BLaER1 treated with 17β-estradiol and CSF1 and Interleukin-3, amounts not matched to agents 10 nM and 100 nM (cell line): ENCODE results near the gene EFS.

Experiments used
- H3K27ac ChIP-seq, 11 experiments: shearing (Covaris generic); formaldehyde crosslinking; 2 replicates each; pipeline ENCODE4 v1.8.1; 2022
- H3K27me3 ChIP-seq, 11 experiments: shearing (Covaris generic); formaldehyde crosslinking; 2 replicates each; pipeline ENCODE4 v1.8.1; 2022
- H3K36me3 ChIP-seq, 11 experiments: shearing (Covaris generic); formaldehyde crosslinking; 2 replicates each; pipeline ENCODE4 v1.8.1; 2022
- H3K4me1 ChIP-seq, 10 experiments: shearing (Covaris generic); formaldehyde crosslinking; 2 replicates each; pipeline ENCODE4 v1.8.1; 2022
- H3K4me2 ChIP-seq, 11 experiments: shearing (Covaris generic); formaldehyde crosslinking; 2 replicates each; pipeline ENCODE4 v1.8.1; 2022
- H3K4me3 ChIP-seq, 10 experiments: shearing (Covaris generic); formaldehyde crosslinking; 2 replicates each; pipeline ENCODE4 v1.8.1; 2022
- H3K9ac ChIP-seq, 11 experiments: shearing (Covaris generic); formaldehyde crosslinking; 2 replicates each; pipeline ENCODE4 v1.8.1; 2022
- H3K9me3 ChIP-seq, 11 experiments: shearing (Covaris generic); formaldehyde crosslinking; replicated peaks in 1 of 11; 2 replicates each; pipeline ENCODE4 v1.8.1; 2022
- H4K20me1 ChIP-seq, 11 experiments: shearing (Covaris generic); formaldehyde crosslinking; 2 replicates each; pipeline ENCODE4 v1.8.1; 2022
- Cebpa-rat ChIP-seq, 11 experiments: shearing (Covaris generic); IDR thresholded peaks; 2 replicates each; pipeline ENCODE4 v1.8.1; 2022

The EFS gene, protein sequence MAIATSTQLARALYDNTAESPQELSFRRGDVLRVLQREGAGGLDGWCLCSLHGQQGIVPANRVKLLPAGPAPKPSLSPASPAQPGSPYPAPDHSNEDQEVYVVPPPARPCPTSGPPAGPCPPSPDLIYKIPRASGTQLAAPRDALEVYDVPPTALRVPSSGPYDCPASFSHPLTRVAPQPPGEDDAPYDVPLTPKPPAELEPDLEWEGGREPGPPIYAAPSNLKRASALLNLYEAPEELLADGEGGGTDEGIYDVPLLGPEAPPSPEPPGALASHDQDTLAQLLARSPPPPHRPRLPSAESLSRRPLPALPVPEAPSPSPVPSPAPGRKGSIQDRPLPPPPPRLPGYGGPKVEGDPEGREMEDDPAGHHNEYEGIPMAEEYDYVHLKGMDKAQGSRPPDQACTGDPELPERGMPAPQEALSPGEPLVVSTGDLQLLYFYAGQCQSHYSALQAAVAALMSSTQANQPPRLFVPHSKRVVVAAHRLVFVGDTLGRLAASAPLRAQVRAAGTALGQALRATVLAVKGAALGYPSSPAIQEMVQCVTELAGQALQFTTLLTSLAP

DNA sequence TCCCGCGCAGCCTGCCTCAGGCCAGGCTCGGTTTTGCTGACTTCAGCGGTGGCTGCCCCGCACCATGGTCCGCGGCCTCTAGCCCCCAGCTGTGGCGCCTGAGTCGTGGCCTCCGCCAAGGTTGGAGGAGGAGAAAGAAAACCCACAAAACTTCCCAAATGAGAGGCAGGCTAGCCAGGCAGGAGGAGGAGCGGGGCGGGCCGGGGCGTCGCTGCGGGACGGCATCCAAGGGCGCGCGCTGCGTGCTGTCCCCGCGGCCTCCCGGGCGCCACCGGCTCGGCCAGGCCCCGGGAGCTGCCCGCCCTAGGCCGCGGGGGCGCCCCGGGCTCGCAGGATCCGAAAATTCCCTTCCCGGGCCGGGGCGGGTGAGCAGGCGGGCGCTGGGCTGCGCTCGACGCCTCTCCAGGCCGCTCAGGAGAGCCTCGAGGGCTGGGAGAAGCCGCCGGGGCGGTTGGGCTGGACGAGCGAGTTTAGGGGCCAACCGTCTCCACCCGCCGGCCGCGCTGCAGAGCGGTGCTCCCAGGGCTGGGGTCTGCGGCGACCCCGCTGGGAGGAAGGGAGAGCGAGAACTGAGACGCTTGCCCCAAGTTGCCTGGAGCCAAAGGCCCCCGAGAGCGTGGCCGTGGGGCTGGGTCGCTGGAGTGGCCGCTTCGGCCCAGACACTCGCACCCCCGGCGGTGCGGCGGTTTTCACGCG lies at the start of gene EFS:
EFS (minus strand) TSS at position 137 of the 696 bp plus-strand sequence. CDS start 147 bp downstream, outside the sequence.
- peaks cover 6 to 27% (median 21%) of the 10 kb centered on the region in 11 experiments; a peak in 20 of 22 replicates for H3K27me3 ChIP-seq
- H3K4me2 ChIP-seq, result no peak within 1 kb of the TSS
- H3K9ac ChIP-seq, result no peak within 1 kb of the TSS
- no peak for TF ChIP-seq Cebpa-rat (IDR thresholded peaks at IDR 0.05)
- H3K4me3 ChIP-seq, result no peak within 1 kb of the TSS
- no peaks in the 10 kb centered on the region for H4K20me1 ChIP-seq
- no peaks in the 10 kb centered on the region for H3K36me3 ChIP-seq
- H3K9me3 ChIP-seq, result peaks cover 0 to 12% (median 7%) of the 10 kb centered on the region in 11 experiments; a peak in 8 of 22 replicates
- H3K27ac ChIP-seq, result no peak within 1 kb of the TSS
- peaks cover 0 to 12% (median 0%) of the 10 kb centered on the region in 10 experiments; a peak in 4 of 20 replicates for H3K4me1 ChIP-seq

DNA sequence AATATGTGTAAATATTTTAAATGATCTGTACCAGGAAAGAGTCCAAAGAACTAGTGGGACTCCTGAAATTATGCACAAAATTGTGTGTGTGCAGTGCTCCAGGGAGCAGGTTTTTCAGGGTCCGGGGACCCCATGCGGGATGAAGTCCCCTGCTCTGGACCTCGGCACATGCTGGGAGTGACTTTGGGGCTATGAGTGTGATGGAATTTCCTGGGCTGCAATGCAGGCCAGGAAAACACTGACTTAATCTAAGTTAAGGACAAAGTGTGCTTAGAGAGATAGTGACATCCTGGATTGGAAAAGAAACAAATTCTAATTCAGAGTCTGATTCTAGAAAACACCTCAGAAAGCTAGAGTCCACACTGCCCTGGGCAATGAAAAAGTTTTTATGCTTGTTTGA lies 49.3 kb upstream of the EFS start:
- H3K27me3 ChIP-seq, result peaks cover 0 to 24% (median 11%) of the 10 kb centered on the region in 11 experiments; a peak in 12 of 22 replicates

DNA sequence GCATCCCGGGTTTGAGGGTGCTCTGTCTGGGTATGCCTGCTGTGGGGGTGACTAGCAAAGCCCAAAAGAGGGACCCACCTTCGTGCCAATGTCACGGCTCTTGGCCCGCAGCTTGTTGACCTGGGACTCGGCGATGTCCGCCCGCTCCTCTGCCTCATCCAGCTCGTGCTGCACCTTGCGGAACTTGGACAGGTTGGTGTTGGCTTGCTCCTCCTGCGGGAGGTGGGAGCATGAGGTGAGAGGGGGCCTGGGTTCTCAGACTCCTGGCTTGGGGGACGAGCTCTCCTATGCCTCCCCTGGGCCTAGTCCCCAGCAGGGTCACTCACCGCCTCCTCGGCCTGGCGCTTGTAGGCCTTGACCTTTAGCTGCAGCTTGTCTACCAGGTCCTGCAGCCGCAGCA lies 48.7 kb upstream of the EFS start:
- H3K9me3 ChIP-seq, result no peaks in the 10 kb centered on the region
- no peak overlapping the region for H3K27ac ChIP-seq
- H3K36me3 ChIP-seq, result no peaks in the 10 kb centered on the region
- no peak overlapping the region for H3K9ac ChIP-seq
- no peak for TF ChIP-seq Cebpa-rat (IDR thresholded peaks at IDR 0.05)
- H3K4me2 ChIP-seq, result no peak overlapping the region
- H3K27me3 ChIP-seq, result peaks cover 0 to 30% (median 16%) of the 10 kb centered on the region in 11 experiments; a peak in 19 of 22 replicates
- peaks cover 0 to 25% (median 0%) of the 10 kb centered on the region in 11 experiments; a peak in 5 of 22 replicates for H4K20me1 ChIP-seq
- H3K4me3 ChIP-seq, result no peak overlapping the region
- H3K4me1 ChIP-seq, result no peaks in the 10 kb centered on the region

More for the DNA sequence above, 49.3 kb upstream of the EFS start:
- Histone ChIP-seq H3K9ac (no peak overlapping the region), H3K36me3 (no peaks in the 10 kb centered on the region), H3K4me3 (no peak overlapping the region), H3K4me1 (no peaks in the 10 kb centered on the region), H3K9me3 (no peaks in the 10 kb centered on the region), H3K27ac (no peak overlapping the region), H3K4me2 (no peak overlapping the region), H4K20me1 (peaks cover 0 to 25% (median 0%) of the 10 kb centered on the region in 11 experiments; a peak in 4 of 22 replicates)
- no peak for TF ChIP-seq Cebpa-rat (IDR thresholded peaks at IDR 0.05)

DNA sequence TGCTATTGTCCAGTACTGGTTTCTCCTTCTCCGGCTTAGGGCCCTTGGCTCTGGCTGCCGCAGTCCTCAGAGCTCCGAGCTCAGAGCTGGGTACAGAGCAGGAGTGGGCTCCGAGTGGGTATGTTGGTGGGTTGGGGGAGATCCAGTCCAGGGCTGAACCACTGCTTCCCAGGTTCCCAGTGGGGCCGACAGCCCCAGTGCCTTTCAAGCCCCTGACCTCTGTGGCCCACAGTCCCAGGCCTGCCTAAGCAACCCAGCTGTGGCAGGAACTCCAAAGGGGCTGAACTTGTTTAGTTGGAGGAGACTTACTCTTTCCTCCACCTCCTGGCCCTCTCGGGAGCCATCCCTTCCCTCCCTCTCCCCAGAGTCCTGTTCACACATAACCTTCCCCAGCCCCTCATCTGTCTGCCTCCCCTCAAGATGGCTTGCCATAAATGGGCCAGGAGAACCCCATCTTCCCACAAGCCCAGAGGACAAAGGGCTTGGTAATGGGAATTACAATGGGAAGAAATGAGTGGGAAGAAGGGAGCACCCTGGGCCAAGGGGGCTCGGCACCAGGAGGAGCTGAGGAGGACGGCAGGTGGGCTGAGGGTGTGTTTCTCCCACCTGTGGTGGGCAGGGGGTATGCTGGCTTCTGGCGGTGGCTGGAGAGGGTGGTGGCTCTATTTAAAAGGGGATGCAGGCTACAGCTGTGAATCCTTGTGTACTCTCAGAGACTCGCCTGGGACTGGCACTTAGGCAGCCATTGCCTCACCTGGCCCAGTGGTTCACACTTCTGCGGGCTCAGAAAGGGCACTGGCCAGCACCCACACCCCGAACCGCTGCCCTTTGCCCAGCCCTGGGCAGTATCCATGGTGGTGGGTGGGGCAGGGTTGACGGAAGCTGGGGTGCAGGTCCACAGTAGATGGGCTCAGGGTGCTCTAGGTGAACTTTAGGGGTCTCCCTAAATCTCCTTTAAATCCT lies 46.9 kb upstream of the EFS start:
- Histone ChIP-seq H3K27ac (no peak overlapping the region), H3K9ac (no peak overlapping the region), H3K4me1 (peaks cover 0 to 7% (median 4%) of the 10 kb centered on the region in 10 experiments; a peak in 14 of 20 replicates), H4K20me1 (peaks cover 0 to 34% (median 11%) of the 10 kb centered on the region in 11 experiments; a peak in 14 of 22 replicates), H3K4me2 (no peak overlapping the region), H3K9me3 (no peaks in the 10 kb centered on the region), H3K27me3 (peaks cover 12 to 48% (median 35%) of the 10 kb centered on the region in 11 experiments), H3K36me3 (no peaks in the 10 kb centered on the region), H3K4me3 (no peak overlapping the region)
- TF ChIP-seq Cebpa-rat (IDR thresholded peaks at IDR 0.05), result no peak

DNA sequence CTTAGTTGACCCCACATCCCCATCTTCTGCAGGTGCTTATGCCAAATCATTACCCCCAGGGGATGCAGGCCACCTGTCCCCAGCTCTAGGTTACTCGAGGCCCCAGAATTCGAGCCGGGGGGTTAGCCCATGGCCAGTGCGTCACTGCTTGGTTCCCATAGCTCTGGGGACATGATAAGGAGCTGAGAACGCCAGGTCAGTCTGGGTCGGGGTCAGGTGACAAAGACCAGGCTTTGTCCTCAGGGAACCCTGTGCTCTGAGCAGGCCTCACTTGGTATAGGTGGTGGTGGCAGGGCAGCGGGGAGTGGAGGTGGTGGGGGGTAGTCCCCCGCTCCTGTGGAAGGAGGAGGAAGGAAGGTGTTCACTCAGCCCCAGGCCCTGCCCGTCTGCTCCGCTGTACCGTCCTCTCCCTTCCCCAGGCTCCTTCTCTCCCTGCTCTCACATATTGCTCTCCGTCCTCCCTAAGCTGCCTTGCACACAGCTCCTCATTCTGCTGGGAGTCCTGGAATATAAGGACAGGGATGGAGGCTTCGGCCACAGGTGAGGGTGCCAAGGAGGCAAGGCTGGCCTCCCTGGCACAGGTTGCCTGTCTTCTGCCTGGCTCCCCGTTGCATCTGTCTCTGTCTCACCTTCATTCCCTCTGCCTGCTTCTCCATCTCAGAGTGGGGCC lies 45.1 kb upstream of the EFS start:
- H3K9ac ChIP-seq, result no peak overlapping the region
- peaks cover 7 to 24% (median 22%) of the 10 kb centered on the region in 10 experiments; a peak in 17 of 20 replicates for H3K4me1 ChIP-seq
- peaks cover 0 to 52% (median 27%) of the 10 kb centered on the region in 11 experiments; a peak in 16 of 22 replicates for H4K20me1 ChIP-seq
- H3K9me3 ChIP-seq, result no peaks in the 10 kb centered on the region
- H3K36me3 ChIP-seq, result no peaks in the 10 kb centered on the region
- H3K27ac ChIP-seq, result no peak overlapping the region
- no peak for TF ChIP-seq Cebpa-rat (IDR thresholded peaks at IDR 0.05)
- H3K27me3 ChIP-seq, result peaks cover 30 to 64% (median 45%) of the 10 kb centered on the region in 11 experiments
- H3K4me3 ChIP-seq, result no peak overlapping the region
- no peak overlapping the region for H3K4me2 ChIP-seq

DNA sequence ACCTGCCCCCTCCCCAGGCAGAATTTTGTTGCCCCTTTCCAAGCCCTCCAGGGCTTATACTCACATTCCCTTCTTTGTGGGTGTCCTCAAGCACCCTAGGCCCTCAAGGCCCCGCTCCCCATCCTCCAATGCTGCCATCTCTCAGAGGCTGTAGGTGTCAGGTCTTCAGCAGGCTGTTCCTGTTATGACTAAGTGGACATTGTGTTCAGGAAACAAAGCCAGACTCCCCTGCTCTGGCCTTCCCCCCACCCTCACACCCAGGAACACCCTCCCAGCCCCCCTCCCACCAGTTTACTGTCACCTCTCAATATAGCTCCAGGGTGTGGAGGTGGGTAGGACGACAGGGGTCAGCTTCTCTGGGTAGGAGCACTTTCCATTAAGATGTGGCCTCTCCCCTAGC lies 44.5 kb upstream of the EFS start:
- H3K27me3 ChIP-seq, result peaks cover 36 to 71% (median 51%) of the 10 kb centered on the region in 11 experiments
- no peak overlapping the region for H3K9ac ChIP-seq
- no peaks in the 10 kb centered on the region for H3K36me3 ChIP-seq
- no peak overlapping the region for H3K4me3 ChIP-seq
- no peak overlapping the region for H3K27ac ChIP-seq
- H3K4me2 ChIP-seq, result no peak overlapping the region
- TF ChIP-seq Cebpa-rat (IDR thresholded peaks at IDR 0.05), result no peak
- no peaks in the 10 kb centered on the region for H3K9me3 ChIP-seq
- peaks cover 0 to 58% (median 33%) of the 10 kb centered on the region in 11 experiments; a peak in 16 of 22 replicates for H4K20me1 ChIP-seq
- peaks cover 7 to 31% (median 27%) of the 10 kb centered on the region in 10 experiments; a peak in 17 of 20 replicates for H3K4me1 ChIP-seq

DNA sequence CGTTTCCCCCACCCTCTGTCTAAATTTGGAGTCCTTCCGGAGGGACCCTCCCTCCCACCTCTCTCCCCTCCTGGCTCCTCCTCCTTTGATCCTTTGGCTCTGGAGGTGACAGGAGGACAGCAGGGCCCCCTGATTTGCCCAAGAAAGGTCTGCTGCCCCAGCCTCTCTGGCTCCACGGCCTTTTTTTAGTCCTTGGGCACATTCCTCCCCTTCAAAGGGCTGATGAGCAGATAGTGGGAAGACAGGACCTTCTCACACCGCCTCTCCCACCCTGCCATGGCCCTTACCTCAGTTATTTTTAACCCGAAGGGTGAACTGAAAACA lies 43.3 kb upstream of the EFS start:
- Histone ChIP-seq H3K9me3 (no peaks in the 10 kb centered on the region), H3K27me3 (peaks cover 48 to 83% (median 63%) of the 10 kb centered on the region in 11 experiments), H3K36me3 (no peaks in the 10 kb centered on the region), H3K27ac (no peak overlapping the region), H3K4me2 (no peak overlapping the region), H3K9ac (no peak overlapping the region), H4K20me1 (peaks cover 0 to 69% (median 45%) of the 10 kb centered on the region in 11 experiments; a peak in 16 of 22 replicates), H3K4me3 (no peak overlapping the region), H3K4me1 (peaks cover 7 to 32% (median 28%) of the 10 kb centered on the region in 10 experiments; a peak in 17 of 20 replicates)
- no peak for TF ChIP-seq Cebpa-rat (IDR thresholded peaks at IDR 0.05)
